SK-N-SH (cell line): ENCODE data around the gene EIF3F. TPM values are rescaled to one million over a fixed set of nuclear protein-coding genes. Genes with fewer than 3 reads are reported as not detected.

Experiments used
- CTCF ChIA-PET: fragments of 300-600, 350-600 bp; formaldehyde crosslinking; extraction: SDS; loops from one replicate; lab custom pipeline; 2021; lab: Yijun Ruan, JAX
- POLR2A ChIA-PET: fragments of 350-600 bp; sonication (Branson Sonifier 250); formaldehyde crosslinking; extraction: SDS; loops from one replicate; lab custom pipeline; 2020; ENCODE audit warnings: antibody characterized with exemption, inconsistent platforms; lab: Yijun Ruan, JAX
- DNase-seq: peaks from one replicate; pipeline ENCODE4 v3.0.0; 2012
- H2AFZ ChIP-seq: fragments of 200-600 bp; sonication (generic); 2 replicates; pipeline ENCODE4 v1.8.1; 2016; ENCODE audit warnings: antibody characterized with exemption, mild to moderate bottlenecking, low read depth
- H3F3A ChIP-seq: fragments of 200-600 bp; sonication (generic); replicated peaks from 2 replicates; pipeline ENCODE3; 2016; ENCODE audit warnings: antibody characterized with exemption, mild to moderate bottlenecking; ENCODE audit not compliant: insufficient read depth
- H3K27ac ChIP-seq, 2 experiments: fragments of 200-500 bp in 1 of 2; fragments of 200-600 bp in 1 of 2; sonication (Bioruptor generic) in 1 of 2; sonication (generic), shearing (Covaris generic) in 1 of 2; 2 replicates each; pipeline versions ENCODE4 v1.5.1 to v1.6.1; 2014 to 2016; ENCODE audit warnings: low read depth in 2 of 2, inconsistent platforms in 1 of 2, low read length in 1 of 2, mild to moderate bottlenecking in 1 of 2, mixed read lengths in 1 of 2
- H3K27me3 ChIP-seq: fragments of 200-600 bp; sonication (generic), shearing (Covaris generic); 2 replicates; pipeline ENCODE4 v1.6.1; 2016; ENCODE audit warnings: mixed run types; ENCODE audit not compliant: insufficient read depth
- H3K36me3 ChIP-seq, 2 experiments: fragments of 200-500 bp in 1 of 2; fragments of 200-600 bp in 1 of 2; sonication (Bioruptor generic) in 1 of 2; sonication (generic) in 1 of 2; replicated peaks in 1 of 2; 2 replicates each; pipeline versions ENCODE3 to v1.5.1; 2014 to 2016; ENCODE audit warnings: low read length in 1 of 2, mild to moderate bottlenecking in 1 of 2; ENCODE audit not compliant: insufficient read depth in 2 of 2, control insufficient read depth in 1 of 2
- H3K4me1 ChIP-seq, 2 experiments: fragments of 200-500 bp in 1 of 2; fragments of 200-600 bp in 1 of 2; sonication (Bioruptor generic) in 1 of 2; sonication (generic), shearing (Covaris generic) in 1 of 2; 2 replicates each; pipeline versions ENCODE4 v1.5.1 to v1.6.1; 2014 to 2016; ENCODE audit warnings: low read depth in 1 of 2, low read length in 1 of 2, mixed run types in 1 of 2; ENCODE audit not compliant: insufficient read depth in 2 of 2, control insufficient read depth in 1 of 2
- H3K4me2 ChIP-seq: fragments of 200-600 bp; sonication (generic), shearing (Covaris generic); 2 replicates; pipeline ENCODE4 v1.6.1; 2017; ENCODE audit warnings: mixed run types
- H3K4me3 ChIP-seq, 2 experiments: fragments of 200-500 bp in 1 of 2; fragments of 200-600 bp in 1 of 2; sonication (Bioruptor generic) in 1 of 2; sonication (generic), shearing (Covaris generic) in 1 of 2; 2 replicates each; pipeline versions ENCODE4 v1.5.1 to v1.8.1; 2014 to 2016; ENCODE audit warnings: low read depth in 2 of 2, inconsistent platforms in 1 of 2, low read length in 1 of 2, mild to moderate bottlenecking in 1 of 2, mixed read lengths in 1 of 2, moderate library complexity in 1 of 2
- H3K79me2 ChIP-seq: fragments of 200-600 bp; sonication (generic); 2 replicates; pipeline ENCODE4 v1.8.1; 2017; ENCODE audit warnings: mild to moderate bottlenecking; ENCODE audit not compliant: insufficient read depth
- H3K9ac ChIP-seq: fragments of 200-600 bp; sonication (generic); 2 replicates; pipeline ENCODE4 v1.6.1; 2017; ENCODE audit warnings: mixed run types
- H3K9me2 ChIP-seq: fragments of 200-600 bp; sonication (generic); 2 replicates; pipeline ENCODE4 v1.6.1; 2017; ENCODE audit warnings: mixed run types
- H3K9me3 ChIP-seq: fragments of 200-600 bp; sonication (generic); 2 replicates; pipeline ENCODE4 v1.6.1; 2017; ENCODE audit warnings: mixed run types, mild to moderate bottlenecking, moderate library complexity
- H4K20me1 ChIP-seq: fragments of 200-600 bp; sonication (generic); 2 replicates; pipeline ENCODE4 v1.6.1; 2017; ENCODE audit warnings: mild to moderate bottlenecking, mixed run types; ENCODE audit not compliant: insufficient read depth
- CTCF ChIP-seq: fragments of 200-600 bp; sonication (generic); IDR thresholded peaks from 2 replicates; pipeline ENCODE4 v1.6.1; 2017; ENCODE audit warnings: antibody characterized with exemption, mild to moderate bottlenecking, moderate library complexity
- EZH2phosphoT487 ChIP-seq: fragments of 200-600 bp; sonication (generic); IDR thresholded peaks from 2 replicates; pipeline ENCODE4 v1.6.1; 2017; ENCODE audit warnings: low read depth, mixed run types, mild to moderate bottlenecking, antibody characterized with exemption, moderate library complexity, borderline replicate concordance
- GABPA ChIP-seq: IDR thresholded peaks from 2 replicates; pipeline ENCODE4 v1.4.0; 2012; ENCODE audit warnings: low read depth, mild to moderate bottlenecking
- MXI1 ChIP-seq: IDR thresholded peaks from 2 replicates; pipeline ENCODE4 v1.6.1; 2012; ENCODE audit warnings: mild to moderate bottlenecking, low read depth, low read length, improper control_type of control experiment
- PBX3 ChIP-seq: IDR thresholded peaks from 2 replicates; pipeline ENCODE4; 2012
- RAD21 ChIP-seq: IDR thresholded peaks from 2 replicates; pipeline ENCODE4 v1.6.1; 2012; ENCODE audit warnings: mild to moderate bottlenecking, low read length
- RXRA ChIP-seq: IDR thresholded peaks from 2 replicates; pipeline ENCODE4 v1.4.0; 2012; ENCODE audit warnings: low read depth, mild to moderate bottlenecking, borderline replicate concordance
- SIN3A ChIP-seq: IDR thresholded peaks from 2 replicates; pipeline ENCODE4 v1.6.1; 2012; ENCODE audit warnings: low read depth, mild to moderate bottlenecking, low read length, moderate library complexity, borderline replicate concordance
- SMC3 ChIP-seq: IDR thresholded peaks from 2 replicates; pipeline ENCODE4 v1.6.1; 2012; ENCODE audit warnings: low read depth, low read length, improper control_type of control experiment
- YY1 ChIP-seq: IDR thresholded peaks from 2 replicates; pipeline ENCODE4 v1.4.0; 2012; ENCODE audit warnings: low read depth, mild to moderate bottlenecking
- WGBS: methylation state at CpG from one replicate; pipeline ENCODE4 v1.1.6; 2017; ENCODE audit warnings: low lambda C conversion rate; 5-methylcytosine and 5-hydroxymethylcytosine counted together
- polyA plus RNA-seq, 3 experiments: library from polyadenylated mRNA; depleted of rRNA; stranded (reverse); fragments of >200 nt; gene quantifications; 2 replicates each; pipeline ENCODE4 v1.2.3, GENCODE V29; 2012

EIF3F gene
- polyA plus RNA-seq, 1 of the 3 experiments (the other 2 are of a cell fraction) = 341 TPM

GRCh38 chr11:8036002-8036802, 49.1 kb downstream of the EIF3F start:
- Histone ChIP-seq H3K27me3 (no peaks in the 10 kb centered on the region), H3K9me2 (no peaks in the 10 kb centered on the region), H3K79me2 (no peaks in the 10 kb centered on the region), H2AFZ (no peak overlapping the region), H3K9me3 (no peaks in the 10 kb centered on the region), H4K20me1 (no peaks in the 10 kb centered on the region), H3K36me3 (no peaks in the 10 kb centered on the region), H3F3A (no peaks in the 10 kb centered on the region), H3K9ac (no peak overlapping the region), H3K4me1 (peaks cover 0 to 48% of the 10 kb centered on the region in 2 experiments; a peak in 1 of 4 replicates), H3K4me2 (no peak overlapping the region), H3K27ac (no peak overlapping the region; a peak in 1 of 4 replicates), H3K4me3 (no peak overlapping the region)
- ChIA-PET POLR2A (no interaction called here), CTCF (interaction anchor here (1.2 to 11.3 kb wide), 6 partner anchors 19 to 53 kb away, joined by 3 to 620 read pairs (median 8); partner anchors contain the start of genes EIF3F and TUB)
- WGBS = 69% methylated on average over 3 of the region's 5 CpGs
- TF ChIP-seq RXRA (no peak), SIN3A (no peak)
- DNase-seq = no peak

GRCh38 chr11:8036986-8037385, 49.8 kb downstream of the EIF3F start:
- H2AFZ ChIP-seq = no peak overlapping the region
- H3K36me3 ChIP-seq = no peaks in the 10 kb centered on the region
- no peak for DNase-seq
- H3K9me3 ChIP-seq = no peaks in the 10 kb centered on the region
- no peaks in the 10 kb centered on the region for H4K20me1 ChIP-seq
- CTCF ChIA-PET = interaction anchor here (0.9 to 11.3 kb wide), 8 partner anchors 11 to 52 kb away, joined by 3 to 620 read pairs (median 4); partner anchors contain the start of genes EIF3F and TUB
- no peaks in the 10 kb centered on the region for H3F3A ChIP-seq
- POLR2A ChIA-PET = no interaction called here
- H3K27me3 ChIP-seq = no peaks in the 10 kb centered on the region
- 77% methylated on average over 3 of the region's 5 CpGs for WGBS
- H3K4me3 ChIP-seq = no peak overlapping the region
- TF ChIP-seq EZH2phosphoT487 (no peak), YY1 (no peak), GABPA (no peak)
- no peaks in the 10 kb centered on the region for H3K79me2 ChIP-seq
- no peak overlapping the region for H3K27ac ChIP-seq
- H3K4me2 ChIP-seq = no peak overlapping the region
- H3K9ac ChIP-seq = no peak overlapping the region
- H3K4me1 ChIP-seq = peaks cover 0 to 48% of the 10 kb centered on the region in 2 experiments; a peak in 1 of 4 replicates
- H3K9me2 ChIP-seq = no peaks in the 10 kb centered on the region

- H3K9ac ChIP-seq = no peak overlapping the region
- ChIA-PET CTCF (interaction anchor here (1.1 to 11.3 kb wide), 4 partner anchors 23 to 51 kb away, joined by 3 to 620 read pairs (median 118); partner anchors contain the start of gene TUB), POLR2A (no interaction called here)
- H3K79me2 ChIP-seq = no peaks in the 10 kb centered on the region
- H3K4me1 ChIP-seq = peaks cover 0 to 38% of the 10 kb centered on the region in 2 experiments; a peak in 1 of 4 replicates
- no peak overlapping the region for H2AFZ ChIP-seq
- TF ChIP-seq PBX3 (no peak), MXI1 (no peak), SMC3 (no peak), CTCF (no peak), GABPA (no peak), YY1 (no peak), RXRA (no peak), RAD21 (no peak)
- WGBS = 61% methylated on average over 8 of the region's 8 CpGs
- no peaks in the 10 kb centered on the region for H3K9me3 ChIP-seq
- no peak overlapping the region for H3K27ac ChIP-seq
- no peaks in the 10 kb centered on the region for H4K20me1 ChIP-seq
- no peaks in the 10 kb centered on the region for H3K9me2 ChIP-seq
- no peaks in the 10 kb centered on the region for H3K27me3 ChIP-seq
- no peak overlapping the region for H3K4me2 ChIP-seq
- no peak overlapping the region for H3K4me3 ChIP-seq
- H3F3A ChIP-seq = no peaks in the 10 kb centered on the region
- DNase-seq = no peak
- no peaks in the 10 kb centered on the region for H3K36me3 ChIP-seq
Observed at GRCh38 chr11:8038393-8038792, 51.3 kb downstream of the EIF3F start.
